GM21723 (cell line): Measurements from ENCODE around the gene PIP5KL1.

Source experiments
- ATAC-seq: cut with Tn5 transposase; IDR thresholded peaks from one replicate; pipeline ENCODE4 v1.9.1; 2021; ENCODE audit warnings: mild to moderate bottlenecking, moderate library complexity; ENCODE audit not compliant: unreplicated experiment

The PIP5KL1 gene, protein sequence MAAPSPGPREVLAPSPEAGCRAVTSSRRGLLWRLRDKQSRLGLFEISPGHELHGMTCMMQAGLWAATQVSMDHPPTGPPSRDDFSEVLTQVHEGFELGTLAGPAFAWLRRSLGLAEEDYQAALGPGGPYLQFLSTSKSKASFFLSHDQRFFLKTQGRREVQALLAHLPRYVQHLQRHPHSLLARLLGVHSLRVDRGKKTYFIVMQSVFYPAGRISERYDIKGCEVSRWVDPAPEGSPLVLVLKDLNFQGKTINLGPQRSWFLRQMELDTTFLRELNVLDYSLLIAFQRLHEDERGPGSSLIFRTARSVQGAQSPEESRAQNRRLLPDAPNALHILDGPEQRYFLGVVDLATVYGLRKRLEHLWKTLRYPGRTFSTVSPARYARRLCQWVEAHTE

DNA sequence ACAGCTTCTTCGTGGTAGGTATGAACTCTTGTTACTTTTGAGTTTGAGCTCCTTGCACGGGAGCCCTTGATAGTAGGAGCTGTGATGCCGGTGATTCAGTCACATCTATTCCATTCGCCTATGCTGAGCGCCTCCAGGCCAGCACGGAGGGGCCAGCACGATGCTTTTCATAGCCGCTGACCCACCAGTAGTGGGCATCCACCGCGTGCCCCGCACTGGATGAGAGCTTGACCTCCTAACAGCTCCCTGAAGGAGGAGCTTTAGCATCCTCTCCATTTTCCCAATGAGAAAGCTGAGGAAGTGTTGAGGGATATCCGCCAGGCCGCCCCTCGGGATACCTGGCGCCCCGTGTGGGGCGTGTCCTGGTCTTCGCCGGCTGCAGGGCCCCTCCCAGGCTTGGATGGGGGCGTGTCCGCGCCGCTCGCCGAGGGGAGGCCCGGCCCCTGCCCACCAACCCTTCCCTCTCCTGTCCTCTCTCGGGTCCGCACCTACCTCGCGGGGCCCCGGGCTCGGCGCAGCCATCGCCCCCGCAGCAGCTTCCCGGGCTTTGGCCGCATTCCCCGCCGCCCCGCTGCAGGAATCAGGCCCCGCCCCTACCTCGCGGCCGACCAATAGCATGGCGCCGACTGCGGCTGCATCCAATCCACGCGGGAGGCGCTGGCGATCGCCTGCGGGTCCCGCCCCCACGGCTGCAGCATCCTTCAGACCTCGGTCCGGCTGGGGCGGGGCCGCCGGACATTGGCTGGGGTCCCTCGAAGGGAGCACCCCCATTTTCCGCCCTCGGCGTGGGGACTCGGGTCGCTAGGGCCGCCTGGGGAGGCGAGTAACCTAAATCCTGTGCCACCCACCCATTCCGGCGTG is at the start of gene PIP5KL1:
PIP5KL1 (minus strand) TSS at position 547 of the 861 bp plus-strand sequence; CDS start at position 522, 25 bp downstream.
- ATAC-seq, result peak; percentile 78

GRCh38 chr9:127980060-127980705 is 49.6 kb upstream of the PIP5KL1 start:
- ATAC-seq, result peak; percentile 42

DNA sequence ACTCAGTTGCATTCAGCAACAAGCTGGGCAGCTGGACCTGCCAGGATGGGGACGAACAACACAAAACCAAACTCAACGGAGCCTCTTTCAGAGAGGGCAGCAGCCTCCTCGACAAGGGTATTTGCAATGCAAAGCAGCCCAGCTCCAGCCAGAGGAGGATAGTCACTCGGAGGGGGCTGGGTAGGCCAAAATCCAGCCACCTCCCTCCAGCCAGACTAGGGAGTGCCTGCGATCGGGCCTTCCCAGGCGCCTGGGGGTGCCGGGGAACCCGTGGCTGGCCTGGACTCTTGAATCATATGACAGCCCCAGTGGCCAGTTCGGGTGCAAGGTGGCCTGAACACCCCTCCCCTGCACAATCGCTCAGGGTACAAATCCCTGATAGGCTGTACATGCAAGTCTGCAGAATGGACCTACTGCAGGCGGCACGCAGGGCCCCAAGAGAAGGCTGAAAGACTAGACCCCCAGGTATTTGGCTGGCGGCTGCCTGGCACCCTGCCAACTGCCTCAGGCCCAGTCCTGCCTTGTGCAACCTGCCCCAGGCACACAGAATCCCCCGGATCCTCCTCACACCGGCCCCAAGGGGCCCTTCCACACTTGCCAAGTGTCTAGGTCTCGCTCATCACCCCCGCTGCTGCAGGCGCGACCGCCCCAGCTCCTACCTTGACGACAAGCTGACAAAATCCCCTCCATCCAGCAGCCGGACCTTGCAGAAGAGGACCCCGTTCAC is 48.9 kb upstream of the PIP5KL1 start:
- ATAC-seq, result peak; percentile 27

GRCh38 chr9:127979015-127979332 is 48.4 kb upstream of the PIP5KL1 start:
- ATAC-seq, result no peak

DNA sequence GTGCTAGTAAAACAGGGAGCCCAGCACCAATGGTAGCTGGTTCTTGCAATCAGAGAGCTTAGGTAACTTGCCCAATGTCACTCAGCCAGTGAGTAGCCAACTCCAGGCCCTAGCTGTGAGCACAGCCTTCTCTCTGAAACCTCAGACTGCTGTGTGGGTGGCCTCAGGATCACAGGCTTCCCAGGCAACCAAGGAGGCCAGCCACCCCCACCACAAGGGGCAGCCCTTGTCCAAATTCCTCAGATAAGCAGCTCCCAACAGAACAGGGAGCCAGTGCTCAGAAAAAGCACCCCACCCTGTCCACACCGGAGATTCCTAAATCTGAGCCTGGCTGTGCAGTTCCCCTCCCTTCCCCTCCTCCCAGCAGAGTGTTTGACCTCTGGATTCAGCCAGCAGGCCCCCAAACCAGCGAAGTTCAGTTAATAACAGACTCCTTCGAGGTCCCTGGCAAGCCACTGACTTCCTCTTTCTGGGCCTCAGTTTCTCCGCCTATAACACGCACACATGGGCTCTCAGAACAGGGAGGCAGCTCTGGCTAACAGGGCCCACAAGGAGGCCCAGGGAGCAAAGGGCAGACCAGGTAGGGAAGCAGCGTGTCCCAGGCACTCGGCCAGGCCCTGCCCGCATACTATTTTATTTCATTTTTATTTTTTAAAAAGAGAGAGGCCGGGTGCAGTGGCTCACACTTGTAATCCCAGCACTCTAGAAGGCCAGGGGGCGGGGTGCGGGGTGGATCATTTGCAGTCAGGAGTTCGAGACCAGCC is 47.5 kb upstream of the PIP5KL1 start:
- no peak for ATAC-seq

DNA sequence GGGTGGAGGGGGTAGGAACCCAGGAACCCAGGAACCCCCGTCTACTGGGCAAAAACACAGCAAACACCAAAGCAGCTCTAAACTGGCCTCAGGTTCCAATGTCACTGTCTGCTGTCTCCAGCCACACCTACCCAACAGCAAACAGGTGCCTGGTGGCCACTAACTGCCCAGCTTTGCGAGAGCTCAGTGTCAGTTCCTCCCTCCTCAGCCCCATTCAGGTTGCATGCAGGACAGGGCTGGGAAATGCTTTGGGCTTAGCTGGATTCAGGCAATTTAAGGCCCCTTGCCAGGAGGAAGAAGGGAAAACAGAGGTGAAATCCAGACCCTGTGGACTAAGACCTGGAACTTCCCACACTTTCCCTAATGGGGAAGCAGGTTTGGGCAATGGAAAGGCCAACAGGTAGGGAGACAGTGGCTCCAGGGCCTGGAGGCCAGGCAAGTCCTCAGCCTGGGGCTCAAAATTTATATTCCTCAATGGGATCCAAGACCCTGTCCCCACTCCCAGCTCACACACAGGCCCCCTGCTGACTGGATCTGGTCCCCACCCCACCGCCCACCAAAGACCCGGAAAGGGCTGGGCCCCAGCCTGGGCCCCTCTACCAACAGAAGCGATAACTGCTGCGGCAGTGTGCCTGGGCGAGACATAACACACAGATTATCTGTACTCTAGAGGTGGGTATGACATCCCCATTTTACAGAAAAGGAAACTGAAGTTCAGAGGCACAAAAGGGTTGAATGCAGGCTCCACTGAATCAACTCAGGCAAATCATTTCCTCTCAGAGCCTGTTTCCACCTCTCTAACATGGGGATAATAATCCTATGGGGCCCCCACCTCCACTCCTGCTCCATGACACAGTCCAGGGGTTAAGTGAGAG is 46.7 kb upstream of the PIP5KL1 start:
- ATAC-seq, result no peak

DNA sequence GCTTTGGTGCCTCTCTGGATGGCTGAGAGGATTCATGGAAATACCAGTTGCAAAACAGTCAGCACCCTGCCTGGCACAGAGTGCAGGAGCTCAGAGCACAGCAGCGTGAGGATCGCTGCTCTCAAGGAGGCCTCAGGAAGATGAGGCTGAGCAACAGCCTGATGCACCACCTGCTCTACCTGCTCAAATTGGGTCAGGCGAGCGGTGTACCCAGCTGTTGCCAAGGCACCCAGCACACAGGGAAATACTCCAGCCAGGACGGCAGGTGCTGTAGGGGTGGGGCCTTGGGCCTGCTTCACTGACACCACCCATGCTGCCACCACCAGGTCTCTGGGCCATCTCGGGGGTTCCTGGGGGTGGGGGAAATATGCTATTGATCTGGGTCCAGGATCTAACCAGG is 45.9 kb upstream of the PIP5KL1 start:
- no peak for ATAC-seq

GRCh38 chr9:127975376-127976315 is 45.1 kb upstream of the PIP5KL1 start:
- no peak for ATAC-seq

GRCh38 chr9:127974769-127975261 is 44.2 kb upstream of the PIP5KL1 start:
- ATAC-seq, result no peak

DNA sequence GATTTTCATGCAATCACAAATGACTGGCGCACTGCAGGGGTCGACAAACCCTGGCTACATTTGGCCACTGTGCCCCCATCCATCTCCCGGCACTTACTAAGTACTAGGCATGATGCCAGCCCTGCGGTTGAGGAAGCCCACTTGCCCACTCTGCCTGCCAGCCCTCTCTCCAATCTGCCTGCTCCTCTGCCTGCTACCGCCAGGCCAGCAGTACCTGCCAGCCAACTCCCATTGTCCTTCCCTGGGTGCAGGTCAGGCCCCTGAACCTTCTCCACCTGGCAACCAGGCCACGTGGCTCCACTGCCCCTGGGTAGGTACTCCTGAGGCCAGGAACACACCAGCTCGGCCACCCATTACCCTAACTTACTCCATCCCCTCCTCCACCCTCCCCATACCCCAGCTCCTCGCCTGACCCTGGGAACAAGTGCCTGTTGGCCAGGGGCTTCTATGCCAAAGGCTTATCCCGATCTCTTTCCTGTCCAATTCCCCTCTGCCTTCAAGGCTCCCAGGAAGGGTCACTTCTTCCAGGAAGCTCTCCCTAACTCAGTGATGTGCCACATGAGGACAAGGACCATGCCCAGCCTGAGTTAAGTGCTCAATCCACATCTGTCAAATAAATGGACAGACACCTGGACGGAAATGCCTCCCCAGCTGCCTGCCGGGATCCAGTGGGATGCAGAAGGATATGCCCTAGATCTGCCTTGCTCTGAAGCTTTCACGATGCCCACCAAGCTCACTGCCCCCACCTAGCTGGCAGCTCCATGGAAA is 43.6 kb upstream of the PIP5KL1 start:
- no peak for ATAC-seq

- ATAC-seq, result no peak
Observed at GRCh38 chr9:127973169-127974000, 42.8 kb upstream of the PIP5KL1 start.

DNA sequence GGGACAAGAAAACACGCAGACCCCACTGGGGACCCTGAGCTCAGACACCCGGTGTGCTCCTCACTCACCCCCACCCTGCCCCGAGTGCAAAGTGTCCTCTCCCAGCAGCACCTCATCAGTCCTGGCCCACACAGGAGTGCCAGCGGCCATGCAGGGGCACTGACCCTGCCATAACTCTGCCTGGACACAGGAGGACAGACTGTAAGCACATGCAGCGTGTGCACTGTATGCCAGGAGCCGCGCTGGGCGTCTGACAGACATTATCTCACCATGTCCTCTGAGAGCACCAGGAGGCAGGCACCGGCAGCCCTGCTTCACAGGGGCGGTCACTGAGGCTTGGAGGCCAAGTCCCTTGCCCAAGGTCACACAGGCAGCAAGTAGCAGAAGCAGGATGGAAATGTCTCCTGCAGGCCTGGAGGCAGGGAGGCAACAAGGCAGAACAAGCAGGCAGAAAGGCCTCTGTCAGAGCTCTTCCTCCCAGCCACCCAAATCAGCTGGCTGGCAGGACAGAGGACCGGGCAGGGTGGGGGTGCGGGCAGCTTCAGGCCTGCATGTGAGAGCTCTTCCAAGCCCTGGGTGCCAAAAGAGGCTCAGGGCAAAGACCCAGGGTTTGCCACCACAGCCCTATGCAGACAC is 41.8 kb upstream of the PIP5KL1 start:
- ATAC-seq, result no peak

GRCh38 chr9:127971357-127972235 is 41.0 kb upstream of the PIP5KL1 start:
- no peak for ATAC-seq

GRCh38 chr9:127970401-127971313 is 40.1 kb upstream of the PIP5KL1 start:
- peak; percentile 73 for ATAC-seq
